GM18861 (cell line): ENCODE measurements around the gene ATP5F1D.

Experiments used
- ATAC-seq: cut with Tn5 transposase; IDR thresholded peaks from one replicate; pipeline ENCODE4 v1.9.1; 2021; ENCODE audit not compliant: unreplicated experiment

Gene ATP5F1D

DNA sequence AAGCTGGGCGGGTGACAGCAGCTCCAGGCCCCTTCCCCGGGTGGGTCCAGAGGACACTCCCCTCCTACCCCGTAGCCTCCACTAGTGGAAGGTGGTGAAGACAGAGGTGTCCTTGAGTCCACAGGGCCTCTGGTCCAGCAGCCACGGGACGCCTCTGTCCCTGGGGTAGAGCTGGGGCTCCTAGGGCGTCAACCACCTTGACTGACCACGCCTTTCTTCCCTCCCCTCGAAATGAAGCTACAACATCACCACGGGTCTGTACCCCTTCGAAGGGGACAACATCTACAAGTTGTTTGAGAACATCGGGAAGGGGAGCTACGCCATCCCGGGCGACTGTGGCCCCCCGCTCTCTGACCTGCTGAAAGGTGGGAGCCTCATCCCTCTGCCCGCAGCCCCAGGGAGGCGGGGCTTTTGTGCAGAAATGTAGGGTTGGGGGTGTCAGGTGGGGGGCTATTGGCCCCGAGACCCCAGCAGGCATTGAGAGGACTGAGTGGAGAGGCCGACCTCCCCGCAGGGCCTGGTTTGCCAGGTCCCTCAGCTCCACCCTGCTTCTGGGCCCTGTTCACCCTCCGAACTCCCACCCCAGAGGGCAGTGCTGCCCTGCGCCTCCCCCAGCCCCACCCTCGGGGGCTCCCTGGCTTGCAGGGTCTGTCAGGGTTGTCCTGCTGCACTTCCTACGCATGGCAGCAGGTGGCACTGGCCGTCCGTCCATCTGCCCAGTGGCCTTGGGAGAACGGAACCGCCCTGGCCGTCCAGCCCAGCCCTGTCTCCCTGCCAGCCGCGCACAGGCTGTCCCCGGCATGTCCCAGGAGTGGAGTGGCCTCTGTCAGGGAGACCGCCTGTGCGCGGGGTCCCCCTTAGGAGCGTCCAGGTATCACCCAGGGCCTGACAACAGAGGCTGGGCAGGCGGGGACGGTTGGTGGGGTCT is 20.3 kb upstream of the ATP5F1D start:
- ATAC-seq: no peak

DNA sequence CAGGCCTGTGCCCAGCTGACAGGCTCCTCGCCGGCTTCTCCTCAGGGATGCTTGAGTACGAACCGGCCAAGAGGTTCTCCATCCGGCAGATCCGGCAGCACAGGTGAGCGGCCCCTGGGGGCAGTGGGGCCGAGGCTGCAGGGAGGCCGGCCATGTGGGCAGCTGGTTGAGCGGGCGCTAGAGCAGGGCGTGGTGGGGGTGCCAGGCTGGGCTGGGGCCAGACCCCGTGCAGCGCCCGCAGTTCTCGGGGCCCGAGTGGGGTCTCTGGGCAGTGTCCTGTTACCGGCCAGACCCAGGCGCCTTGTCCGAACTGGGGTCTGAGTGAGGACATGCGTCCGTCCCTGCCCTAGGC is 19.7 kb upstream of the ATP5F1D start:
- ATAC-seq: no peak

DNA sequence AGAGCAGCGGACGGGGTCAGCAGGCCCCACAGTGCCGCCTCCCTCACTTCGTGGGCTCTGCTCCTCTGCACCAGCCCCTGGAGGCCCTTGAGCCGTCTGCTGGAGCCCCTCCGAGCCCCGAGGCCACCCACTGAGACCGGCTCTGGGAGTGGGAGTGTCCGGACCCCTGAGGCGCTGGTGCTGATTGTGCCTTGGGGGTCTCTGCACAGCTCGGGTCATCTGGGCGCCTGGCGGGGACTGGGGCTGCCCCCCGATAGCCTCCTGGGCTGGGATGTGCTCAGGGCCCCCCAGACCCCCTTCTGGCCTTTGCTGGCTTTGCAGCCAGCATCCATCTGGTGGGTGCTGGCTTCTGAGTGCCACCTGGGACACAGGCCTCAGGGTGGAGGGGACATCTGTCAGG is 19.2 kb upstream of the ATP5F1D start:
- ATAC-seq: no peak

DNA sequence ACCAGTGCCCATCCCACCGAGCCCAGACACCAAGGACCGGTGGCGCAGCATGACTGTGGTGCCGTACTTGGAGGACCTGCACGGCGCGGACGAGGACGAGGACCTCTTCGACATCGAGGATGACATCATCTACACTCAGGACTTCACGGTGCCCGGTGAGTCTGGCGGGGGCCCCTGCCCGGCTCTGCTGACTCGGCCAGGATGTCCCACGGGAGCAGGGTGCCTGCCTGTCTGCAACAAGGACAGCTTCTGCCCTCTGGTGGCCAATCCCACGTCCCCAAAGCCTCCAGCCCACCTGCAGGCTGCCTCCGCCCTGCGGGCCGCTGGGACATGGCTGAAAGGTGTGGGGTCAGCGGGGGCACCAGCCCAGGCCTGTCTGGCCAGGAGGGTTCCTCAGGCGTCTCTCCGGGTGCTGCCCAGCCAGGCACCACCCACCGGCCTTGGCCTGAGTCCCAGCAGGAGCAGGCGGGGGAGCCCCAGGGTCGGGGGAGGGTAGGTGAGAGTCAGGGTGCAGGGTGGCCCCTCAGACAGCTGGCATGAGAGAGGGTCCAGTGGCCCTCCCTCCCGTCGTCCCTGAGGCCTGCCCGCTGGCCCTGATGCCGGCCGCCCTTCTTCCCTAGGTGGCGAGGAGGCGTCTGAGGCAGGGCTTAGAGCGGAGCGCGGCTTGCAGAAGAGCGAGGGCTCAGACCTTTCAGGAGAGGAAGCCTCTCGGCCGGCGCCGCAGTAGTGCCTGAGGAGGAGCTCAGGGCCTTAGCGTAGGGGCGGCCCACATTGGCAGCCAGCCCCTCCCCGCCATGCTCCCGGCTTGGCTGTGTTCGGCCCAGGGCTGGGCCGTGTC is 18.3 kb upstream of the ATP5F1D start:
- ATAC-seq: no peak

DNA sequence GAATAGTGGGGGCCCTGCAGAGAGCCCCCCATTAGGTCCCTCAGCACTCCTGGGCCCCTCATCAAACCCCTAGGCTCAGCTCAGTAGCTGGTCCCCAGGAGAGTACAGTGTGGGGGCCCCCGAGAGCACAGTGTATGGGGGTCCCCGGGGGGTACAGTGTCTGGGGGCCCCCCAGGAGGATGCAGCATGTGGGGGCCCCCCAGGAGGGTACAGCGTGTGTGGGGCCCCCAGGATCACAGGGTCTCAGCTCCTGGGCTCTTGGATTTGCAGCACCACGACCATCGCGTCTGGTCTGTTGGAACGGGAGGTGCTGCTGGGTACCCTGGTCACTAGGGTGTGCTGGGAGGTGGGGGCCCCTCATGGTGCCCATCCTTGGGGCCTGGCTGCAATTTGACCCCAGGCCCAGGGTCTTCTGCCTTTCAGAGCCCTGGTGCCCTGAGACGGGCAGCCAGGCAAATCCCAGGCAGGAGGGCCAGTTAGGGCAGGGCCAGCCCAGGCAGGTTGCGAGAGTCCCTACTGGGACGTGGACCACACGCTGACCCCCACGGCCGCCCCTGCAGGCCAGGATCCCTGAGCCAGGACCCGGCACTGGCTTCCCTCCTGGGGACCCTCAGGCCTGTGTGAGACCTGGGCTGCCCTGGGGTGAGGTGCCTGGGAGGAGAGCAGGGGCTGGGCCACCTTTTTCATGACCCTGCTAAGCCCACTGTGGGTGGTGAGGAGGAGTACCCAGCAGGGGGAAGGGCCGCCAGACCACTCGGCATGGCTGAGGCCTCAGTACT is 17.3 kb upstream of the ATP5F1D start:
- ATAC-seq: no peak

DNA sequence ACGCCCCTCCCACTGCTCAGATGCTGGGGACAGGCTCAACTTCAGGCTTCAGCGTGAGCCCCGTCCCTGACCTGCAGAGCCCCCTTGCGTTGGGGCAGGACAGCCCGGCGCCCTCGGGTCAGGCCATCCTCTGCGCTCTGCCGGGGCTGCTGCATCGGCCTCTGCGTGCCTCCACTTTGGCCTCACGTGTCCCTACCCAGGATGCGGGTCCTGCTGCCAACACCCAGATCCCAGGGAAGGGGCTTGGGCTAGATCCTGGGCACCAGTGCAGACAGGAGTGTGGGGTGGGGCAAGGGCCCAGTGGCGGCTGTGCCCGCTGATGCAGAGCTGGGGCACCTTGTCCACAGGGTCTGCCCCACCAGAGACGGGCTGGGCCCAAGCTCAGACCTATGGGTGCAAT is 16.7 kb upstream of the ATP5F1D start:
- ATAC-seq: no peak

DNA sequence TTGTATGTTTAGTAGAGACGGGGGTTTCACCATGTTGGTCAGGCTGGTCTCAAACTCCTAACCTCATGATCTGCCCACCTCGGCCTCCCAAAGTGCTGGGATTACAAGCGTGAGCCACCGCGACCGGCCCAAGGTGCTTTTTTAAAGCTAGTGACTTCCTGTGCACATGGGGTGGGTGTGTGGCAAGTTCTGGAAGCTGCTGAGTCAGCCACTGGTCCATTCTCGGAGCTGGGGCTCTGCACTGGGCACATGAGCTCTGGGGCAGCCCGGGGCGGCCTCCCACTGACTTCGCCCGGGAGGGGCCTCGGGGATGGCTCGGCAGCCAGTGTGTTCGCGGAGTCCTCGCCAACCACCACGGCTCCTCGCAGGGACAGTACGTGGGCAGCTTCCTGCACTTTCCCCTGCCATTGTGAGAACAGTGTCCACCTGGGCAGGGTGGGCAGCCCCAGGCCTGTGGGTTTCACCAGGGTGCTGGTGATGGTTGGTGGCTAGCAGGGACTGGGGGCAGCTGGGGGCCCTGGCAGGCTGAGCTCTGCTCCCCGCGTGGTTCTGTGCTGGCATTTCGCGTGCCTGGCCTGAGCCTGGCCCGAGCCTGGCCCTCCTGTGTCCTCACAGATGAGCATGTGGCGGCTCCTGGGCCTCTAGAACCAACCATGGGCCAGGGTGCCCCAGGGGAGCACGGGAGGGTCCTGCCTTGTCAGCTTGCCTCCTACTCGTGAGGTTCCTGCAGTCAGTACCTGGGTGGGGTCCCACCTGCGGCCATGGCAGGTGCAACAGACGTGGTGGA is 15.9 kb upstream of the ATP5F1D start:
- no peak for ATAC-seq

DNA sequence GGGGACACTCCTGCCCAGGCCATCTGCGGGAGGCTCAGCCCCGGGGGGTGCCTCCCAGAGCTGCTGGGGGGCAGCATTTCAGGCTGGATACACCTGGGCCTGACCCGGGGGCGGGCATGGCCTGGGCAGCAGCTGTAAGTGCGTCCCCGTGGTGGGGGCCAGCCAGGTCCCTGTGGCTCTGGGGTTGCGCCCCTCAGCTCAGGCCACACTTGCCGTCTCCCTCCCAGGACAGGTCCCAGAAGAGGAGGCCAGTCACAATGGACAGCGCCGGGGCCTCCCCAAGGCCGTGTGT is 15.4 kb upstream of the ATP5F1D start:
- ATAC-seq: no peak

DNA sequence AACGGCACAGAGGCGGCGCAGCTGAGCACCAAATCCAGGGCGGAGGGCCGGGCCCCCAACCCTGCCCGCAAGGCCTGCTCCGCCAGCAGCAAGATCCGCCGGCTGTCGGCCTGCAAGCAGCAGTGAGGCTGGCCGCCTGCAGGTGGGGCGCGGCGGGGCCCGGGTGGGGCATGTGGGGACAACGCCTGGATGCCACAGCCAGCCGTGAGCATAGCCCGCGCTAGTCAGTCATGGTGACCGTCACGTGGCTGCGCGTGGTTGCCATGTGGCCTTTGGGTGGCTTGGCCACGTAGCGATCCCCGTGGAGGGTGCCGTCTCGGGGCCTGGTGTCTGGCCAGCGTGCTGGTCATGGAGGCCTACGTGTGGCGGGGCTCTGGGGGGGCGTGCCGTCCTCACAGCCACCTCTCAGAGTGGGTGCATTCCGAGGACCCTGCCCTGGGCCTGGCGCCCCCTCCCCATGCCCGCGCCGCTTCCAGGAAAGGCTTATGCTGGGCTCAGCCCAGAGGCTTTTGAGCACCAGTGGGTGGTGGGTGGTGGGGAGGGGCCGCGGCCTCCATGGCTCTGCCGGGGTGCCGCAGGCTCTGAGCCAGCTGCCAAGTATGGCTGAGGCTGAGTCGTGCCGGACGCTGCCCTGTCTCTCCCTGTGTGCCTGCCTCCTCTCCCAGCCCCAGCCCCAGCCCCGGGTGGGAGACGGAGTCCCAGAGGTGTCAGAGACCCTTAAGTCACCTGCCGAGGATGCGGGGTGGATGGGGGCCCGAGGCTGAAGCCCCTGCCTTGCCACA is 14.8 kb upstream of the ATP5F1D start:
- ATAC-seq: no peak

DNA sequence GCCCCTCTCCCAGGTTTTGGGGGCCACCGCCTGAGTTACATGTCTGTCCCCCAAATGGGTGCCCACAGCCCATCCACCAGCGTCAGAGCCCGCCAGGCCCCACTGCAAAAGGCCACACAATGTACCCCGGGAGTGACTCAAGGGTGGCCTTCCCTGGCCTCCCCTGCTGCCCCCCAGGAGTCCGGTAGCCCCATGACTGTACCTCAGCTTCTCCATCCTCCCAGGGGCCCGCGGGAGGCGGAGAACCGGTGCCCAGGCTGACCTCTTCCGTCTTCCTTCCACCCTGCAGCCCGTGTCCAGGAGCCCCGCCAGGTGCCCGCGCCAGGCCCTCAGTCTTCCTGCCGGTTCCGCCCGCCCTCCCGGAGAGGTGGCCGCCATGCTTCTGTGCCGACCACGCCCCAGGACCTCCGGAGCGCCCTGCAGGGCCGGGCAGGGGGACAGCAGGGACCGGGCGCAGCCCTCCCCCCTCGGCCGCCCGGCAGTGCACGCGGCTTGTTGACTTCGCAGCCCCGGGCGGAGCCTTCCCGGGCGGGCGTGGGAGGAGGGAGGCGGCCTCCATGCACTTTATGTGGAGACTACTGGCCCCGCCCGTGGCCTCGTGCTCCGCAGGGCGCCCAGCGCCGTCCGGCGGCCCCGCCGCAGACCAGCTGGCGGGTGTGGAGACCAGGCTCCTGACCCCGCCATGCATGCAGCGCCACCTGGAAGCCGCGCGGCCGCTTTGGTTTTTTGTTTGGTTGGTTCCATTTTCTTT is 14.1 kb upstream of the ATP5F1D start:
- no peak for ATAC-seq

DNA sequence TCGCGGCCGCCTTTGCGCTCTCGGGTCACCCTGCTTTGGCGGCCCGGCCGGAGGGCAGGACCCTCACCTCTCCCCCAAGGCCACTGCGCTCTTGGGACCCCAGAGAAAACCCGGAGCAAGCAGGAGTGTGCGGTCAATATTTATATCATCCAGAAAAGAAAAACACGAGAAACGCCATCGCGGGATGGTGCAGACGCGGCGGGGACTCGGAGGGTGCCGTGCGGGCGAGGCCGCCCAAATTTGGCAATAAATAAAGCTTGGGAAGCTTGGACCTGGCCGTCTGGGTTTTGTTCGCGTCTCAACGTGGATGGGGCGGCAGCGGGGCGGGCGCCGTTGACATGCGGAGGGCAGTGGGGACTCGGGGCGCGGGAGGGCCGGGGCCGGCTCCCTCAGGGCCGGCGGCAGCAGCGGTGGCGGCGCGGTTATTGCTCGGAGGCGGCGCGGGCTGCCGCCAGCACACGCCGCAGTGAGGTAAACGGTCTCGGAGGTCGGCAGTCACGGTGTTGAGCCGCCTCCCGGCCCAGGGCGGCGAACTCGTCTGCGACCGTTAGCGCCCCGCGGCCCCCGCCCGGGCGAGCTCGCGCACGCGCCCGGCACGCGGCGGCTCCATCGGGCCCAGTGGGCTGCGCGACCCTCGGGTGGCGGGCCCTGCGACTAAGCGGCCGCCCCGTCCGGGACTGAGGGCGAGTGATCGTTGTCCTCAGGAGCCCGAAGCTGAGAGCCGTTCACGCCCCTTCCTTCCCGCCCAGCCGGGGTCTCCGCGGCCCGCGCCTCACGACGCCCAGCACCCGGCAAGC is 13.2 kb upstream of the ATP5F1D start:
- ATAC-seq: no peak

DNA sequence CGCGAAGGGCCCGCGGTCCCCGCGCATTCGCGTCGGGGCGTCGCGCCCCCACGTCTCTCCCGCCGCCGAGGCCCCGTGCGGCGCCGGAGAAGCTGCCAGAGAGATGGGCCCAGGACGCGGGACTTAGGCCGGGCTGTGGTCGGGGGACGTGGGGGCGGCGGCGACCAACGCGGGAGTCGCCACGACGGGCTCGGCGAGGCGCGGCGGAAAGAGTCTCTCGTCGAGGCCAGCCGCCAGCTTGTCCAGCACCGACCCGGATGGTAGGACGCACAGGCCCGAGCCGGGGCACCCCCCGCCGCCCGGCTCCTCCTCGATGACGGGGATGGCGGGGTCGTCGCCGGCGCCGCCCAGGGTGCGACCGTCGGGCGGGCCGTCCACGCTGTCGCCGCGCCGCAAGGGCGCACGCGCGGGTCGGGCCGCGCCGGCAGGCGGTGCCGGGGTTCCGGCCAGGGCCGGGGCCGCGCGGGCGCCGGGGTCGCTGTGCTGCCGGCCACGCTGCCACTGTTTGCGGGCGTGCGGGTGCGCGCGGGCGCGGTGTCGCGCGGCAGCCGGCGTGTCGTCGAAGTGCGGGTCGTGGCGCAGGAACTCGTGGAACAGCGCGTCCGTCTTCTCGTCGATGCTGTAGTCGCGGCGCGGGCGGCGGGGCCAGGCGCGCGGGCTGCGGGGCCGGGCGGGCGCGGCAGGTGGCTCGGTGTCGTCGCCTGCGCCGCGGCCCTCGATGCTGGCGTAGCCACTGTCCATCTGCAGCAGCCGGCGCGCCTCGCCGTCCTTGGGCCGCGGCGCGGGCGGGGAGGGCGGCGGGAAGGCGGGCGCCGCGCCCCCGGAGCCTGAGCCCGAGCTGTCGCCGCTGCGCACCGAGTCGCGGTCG is 12.3 kb upstream of the ATP5F1D start:
- no peak for ATAC-seq

DNA sequence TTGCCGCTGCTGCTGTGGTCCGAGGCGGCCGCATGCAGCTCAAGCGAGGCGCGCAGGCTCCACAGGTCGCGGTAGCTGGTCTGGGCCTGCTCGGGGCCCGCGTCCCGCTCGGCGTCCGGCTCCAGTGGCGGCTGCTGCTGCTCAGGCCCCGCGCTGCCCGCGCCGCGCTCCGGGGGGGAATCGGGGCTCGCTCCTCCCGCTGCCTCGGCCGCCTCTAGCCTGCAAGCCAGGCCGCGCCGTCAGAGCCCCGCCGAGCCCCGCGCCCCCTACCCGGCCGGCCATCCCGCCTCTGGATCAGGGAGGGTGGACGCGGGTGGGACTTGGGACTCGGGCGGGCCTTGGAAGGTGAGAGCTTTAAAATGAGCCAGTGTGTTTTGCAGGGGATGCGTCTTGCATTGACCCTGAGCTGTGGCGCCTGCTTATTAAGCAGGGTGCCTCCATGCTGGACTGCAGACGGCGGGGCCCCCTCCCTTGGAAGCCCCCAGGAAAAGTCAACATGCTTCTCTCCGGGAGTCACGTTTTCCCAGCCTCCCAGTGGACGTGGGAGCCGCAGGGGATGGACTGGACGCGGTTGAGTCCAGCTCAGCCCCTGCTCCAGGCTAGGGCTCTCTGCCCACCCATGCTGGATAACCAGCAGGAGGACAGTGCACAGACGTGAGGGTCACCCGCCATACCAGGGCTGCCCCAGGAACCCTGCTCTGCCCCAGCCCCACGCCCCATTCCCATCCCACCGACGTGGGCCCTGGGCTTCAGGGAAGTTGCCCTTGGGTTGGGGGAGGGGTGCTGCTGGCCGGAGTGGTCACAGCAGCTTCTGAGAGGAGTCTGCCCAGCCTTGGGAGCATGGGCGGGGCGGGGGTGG is 11.4 kb upstream of the ATP5F1D start:
- no peak for ATAC-seq

DNA sequence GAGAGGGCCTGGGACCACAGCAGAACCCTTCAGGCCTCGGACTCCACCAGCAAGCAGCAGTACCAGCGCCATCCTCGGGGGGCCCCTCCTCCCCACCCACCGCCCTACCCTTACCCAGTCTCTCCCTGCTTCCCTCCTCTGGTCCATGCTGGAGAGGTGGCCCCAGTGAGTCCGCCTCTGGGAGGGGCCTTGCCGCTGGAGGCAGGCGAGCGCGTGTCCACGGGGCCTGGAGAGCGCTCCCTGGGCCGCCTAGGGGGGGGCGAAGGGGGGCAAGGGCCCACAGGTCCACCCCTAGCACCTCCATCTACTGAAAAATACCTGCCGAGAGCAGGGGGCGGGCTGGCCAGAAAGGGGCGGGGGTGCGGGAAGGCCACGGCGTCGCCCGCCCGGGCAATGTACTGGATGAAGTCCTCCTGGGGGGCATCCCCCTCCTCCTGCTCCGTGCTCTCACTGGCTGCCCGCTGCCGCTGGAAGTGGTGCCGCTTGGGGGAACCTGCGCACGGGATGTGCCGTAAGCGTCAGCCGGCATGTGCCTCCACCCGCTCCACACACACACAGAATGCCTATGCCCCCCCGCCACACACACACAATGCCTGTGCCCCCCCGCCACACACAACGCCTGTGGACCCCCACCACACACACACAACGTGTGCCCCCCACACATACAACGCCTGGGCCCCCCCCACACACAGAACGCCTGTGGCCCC is 10.6 kb upstream of the ATP5F1D start:
- ATAC-seq: no peak

DNA sequence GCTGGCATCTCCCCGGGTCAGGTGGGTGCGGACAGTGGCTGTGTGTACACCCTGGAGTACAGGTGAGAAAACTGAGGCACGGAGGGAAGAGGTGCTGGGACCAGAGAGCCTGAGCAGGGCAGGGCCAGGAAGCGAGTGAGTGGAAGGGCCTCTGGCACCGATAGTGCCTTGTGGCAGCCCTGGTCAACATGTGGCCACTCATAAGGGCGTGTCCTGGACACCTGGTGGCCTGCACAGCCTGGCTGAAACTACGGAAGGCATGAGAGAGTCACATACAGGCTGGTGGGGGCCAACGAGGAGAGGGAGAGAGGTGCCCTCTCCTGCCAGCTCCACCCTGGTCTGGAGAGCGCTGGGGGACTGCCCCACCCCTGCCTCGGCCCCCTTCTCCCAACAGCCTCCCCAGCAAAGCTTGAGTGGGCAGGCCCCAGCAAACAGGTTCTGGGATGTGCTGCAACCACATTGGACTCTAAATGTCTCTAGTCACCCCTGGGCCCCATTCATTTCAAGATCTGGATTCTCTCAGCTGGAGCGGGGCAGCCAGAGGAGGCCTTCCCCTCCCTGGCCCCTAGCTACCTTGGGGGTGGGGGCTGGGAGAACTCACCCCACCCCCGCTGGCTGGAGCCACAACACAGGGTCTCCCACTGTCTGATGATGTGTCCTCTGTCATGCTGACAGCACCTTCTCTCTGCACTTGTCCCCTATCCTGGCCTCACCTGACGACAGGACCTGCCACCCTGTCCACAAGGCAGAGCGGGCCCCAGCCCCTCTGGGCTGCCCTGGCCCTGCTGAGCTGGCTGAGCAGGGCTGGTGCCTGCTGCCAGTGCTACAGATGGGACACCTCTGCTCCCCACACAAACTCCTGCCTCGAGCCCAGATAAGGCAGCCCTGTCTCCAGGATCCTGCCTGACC is 9.6 kb upstream of the ATP5F1D start:
- ATAC-seq: no peak
